NCI-H146 (cell line): Measurements from ENCODE around the gene TNC.

Experiments
- DNase-seq: peaks from one replicate; lab custom pipeline; 2025; lab: John Stamatoyannopoulos, UW

The TNC gene

DNA sequence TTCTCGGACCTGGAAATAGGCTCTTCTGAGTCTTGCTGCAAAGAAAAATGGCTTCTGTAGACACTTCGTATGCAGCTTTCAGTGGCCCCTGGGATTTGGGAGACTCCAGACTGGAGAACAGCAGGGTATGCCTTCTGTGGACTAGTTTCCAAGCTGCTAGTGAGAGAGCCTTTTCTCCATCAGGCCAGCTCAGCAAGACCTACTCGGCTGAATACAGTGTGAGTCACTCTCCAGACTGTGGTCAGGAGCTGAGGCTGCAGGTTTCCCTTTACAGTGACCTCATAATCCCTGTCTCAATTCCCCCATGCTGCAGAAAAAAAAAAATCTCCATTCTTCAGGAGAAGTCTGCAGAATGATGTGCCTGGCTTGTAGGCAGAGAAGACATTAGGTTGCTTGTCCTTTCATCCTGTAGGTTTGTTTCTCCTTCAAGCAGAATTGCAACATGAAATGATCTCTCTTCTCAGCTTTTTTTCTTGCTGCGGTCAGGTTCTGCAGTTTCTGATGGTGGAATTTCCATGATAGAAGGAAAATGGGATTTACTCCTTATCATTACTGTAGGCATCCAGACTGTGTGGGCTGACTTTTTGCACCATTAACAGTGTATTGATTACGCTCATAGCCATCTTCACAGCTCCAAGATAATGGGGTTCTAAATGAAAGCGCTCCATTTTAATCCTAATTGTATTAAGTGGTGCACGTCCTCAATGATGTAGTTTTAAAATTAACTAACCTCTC is 109.3 kb downstream of the TNC start:
- DNase-seq = no peak

DNA sequence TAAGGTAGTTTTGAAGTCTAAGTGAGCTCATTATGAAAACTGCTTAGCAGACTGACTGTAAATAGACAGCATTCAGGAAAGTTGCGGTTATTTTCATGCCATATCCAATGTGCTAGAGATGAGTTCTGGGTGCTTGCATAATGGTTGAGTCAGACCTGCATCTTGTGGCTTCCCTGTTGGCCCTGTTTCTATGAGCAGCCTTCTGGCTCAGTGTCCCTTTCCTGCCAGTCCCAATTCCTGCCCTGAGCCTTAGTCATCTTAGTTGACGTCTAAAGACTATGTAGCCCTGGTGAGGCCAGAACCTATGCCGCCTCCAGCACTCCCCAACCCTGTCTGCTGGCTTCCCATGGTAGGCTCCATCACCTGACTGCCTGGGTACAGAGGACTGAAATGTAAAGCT is 111.3 kb downstream of the TNC start:
- DNase-seq = no peak

DNA sequence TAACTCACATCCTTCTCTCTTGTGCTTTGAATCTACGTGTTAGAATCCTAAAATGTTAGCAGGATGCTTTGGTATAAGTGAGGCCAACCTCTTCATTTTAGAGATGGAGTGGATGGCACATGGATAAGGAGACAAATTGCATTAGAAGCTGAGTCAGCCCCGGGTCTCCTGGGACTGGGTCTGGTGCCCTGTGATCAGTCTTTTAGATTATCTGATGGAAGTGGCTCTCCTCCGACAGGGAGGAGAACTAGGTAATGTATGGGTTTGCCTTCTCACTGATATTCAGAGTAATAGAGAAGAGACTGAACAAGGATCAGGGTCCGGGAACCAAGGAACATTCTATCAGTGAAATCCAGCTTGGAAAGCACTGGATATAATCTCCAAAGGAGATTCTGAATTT is 112.6 kb downstream of the TNC start:
- no peak for DNase-seq

- DNase-seq = no peak
These were observed 113.4 kb downstream of the TNC start for GRCh38 chr9:115004545-115004944.

DNA sequence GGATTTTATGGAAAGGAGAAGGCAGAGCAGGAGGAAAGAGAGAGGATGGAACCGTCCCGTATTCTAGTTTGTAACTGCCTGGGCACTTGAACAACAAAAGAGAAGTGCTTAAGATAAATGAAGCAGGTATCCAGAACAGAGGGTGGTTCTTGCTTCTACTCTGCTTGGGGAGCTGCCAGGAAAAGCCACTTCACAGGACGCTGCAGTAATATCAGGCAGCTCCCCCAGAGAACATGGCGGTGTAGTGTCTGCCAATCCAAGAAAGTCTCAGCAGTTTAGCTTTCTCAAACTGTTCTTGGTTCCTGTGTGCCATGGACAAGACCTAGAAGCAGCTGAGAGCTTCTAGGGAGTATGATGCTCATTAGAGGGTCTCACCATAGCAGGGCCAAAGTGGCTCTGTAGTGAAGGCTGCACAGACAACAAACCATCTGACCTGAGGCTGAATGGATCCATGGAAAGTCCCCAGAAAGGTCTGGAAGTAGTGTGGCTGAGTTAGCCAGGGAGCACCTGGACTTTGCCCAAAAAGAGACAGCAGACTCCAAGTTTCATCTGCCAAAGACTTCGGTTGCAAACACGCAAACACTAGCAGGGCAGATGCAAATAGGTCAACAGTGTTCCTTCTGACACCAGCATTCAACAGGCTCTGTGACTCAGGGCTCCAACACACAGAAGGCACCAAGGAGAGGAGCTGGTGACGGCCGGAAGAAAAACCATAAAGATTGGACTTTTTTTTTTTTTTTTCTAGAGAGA is 115.4 kb downstream of the TNC start:
- DNase-seq = no peak

- no peak for DNase-seq
These were observed 117.7 kb downstream of the TNC start for GRCh38 chr9:115000217-115000639.

DNA sequence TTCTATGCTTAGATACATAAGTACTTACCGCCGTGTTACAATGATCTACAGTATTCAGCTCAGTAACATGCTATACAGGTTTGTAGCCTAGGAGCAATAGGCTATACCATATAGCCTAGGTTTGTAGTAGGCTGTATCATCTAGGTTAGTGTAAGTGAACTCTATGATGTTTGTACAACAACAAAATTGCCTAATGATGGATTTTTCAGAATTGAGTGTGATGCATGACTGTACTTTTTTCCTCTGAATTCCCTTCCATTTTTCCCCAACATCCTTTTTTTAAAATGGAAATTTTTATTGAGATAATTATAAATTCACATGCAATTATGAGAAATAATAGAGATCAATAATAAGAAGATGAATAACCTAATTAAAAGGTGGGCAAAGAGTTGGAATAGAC is 119.6 kb downstream of the TNC start:
- no peak for DNase-seq

DNA sequence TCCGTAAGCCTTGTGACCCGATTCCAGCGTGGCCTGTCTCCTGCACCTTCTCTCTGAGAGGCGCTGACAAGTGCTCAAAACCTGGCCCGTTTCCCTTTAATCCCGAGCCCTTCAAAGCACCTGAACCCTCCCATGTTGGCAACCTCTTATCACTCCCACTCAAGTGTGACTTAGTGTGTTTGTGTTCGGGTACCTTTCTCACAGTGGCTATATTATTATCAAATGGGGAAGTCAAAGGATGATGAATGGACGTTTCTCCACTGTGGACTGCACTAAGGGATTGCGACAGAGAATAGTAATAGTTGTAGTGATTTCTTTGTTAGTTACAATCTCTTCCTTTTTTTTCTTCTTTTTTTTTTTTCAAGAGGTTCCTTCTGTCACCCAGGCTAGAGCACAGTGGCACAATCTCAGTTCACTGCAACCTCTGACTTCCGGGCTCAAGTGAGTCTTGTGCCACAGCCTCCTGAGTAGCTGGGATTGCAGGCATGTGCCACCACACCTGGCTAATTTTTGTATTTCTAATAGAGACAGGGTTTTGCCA is 122.2 kb downstream of the TNC start:
- no peak for DNase-seq

- no peak for DNase-seq
These were observed 123.2 kb downstream of the TNC start for GRCh38 chr9:114994768-114995167.

- no peak for DNase-seq
These were observed 126.1 kb downstream of the TNC start for GRCh38 chr9:114991861-114992260.

GRCh38 chr9:114990901-114991300 is 127.1 kb downstream of the TNC start:
- DNase-seq = no peak

GRCh38 chr9:114989600-114990410 is 128.2 kb downstream of the TNC start:
- DNase-seq = no peak

DNA sequence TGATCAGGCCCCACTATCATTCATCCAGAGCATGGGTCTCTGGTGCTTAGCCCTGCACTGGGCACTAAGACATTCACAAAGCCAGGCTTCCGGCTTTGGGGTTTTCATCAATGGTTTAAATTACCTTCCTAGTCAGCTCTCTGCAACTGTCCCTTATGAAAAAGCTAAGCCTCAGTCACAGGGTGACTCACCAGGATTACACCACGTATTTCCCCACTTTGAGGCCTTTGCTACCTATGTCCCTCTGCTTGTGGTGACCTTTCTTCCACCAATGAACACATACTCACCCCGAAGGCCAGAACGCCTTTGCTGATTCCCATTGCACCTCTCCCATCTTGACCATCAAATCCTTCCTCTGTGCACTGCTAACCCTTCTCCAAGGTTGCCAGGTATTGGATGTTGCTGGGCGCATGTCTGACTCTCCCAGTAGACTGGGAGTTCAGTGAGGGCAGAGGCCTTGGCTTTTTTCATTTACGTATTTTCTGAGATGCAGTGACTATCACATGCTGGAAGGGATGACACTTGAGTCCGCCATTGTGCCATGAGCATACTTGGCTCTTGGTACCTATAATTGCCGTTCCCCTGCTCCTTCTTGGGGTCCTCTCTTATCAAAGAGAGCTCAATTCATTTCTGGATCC is 128.9 kb downstream of the TNC start:
- DNase-seq = no peak

- DNase-seq = no peak
These were observed 130.8 kb downstream of the TNC start for GRCh38 chr9:114987116-114987515.

DNA sequence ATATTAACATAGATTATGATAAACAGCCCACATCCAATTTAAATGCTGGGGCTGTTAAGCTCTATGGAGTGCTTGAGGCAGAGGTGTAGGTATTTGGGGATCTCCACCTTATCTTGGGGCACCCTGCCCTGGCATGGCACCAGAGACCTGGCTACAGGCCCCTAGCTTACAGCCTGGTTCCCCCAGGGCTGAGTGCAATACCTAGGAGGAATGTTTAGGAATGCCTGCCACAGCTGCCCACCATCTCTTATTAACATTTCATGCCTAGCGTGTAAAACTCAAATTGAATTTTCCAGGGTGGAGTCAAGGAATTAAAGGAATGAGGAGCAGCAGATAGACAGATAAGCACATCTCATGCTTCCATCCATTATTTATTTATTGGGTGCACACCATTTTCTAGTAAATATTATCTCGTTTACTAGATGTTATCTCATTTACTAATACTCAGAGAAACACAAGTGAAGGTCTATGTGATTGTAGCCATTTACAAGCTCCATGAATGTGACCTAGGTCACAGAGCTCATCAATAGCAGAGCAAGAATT is 131.9 kb downstream of the TNC start:
- DNase-seq = no peak

GRCh38 chr9:114981063-114981462 is 136.9 kb downstream of the TNC start:
- no peak for DNase-seq

- DNase-seq = no peak
These were observed 144.7 kb downstream of the TNC start for GRCh38 chr9:114973216-114973615.

GRCh38 chr9:114972510-114973136 is 145.3 kb downstream of the TNC start:
- DNase-seq = no peak
